Mammary epithelial cell (primary cell): ENCODE data around the gene APLF.

Experiments used
- EZH2 ChIP-seq: IDR thresholded peaks from 2 replicates; pipeline ENCODE4 v1.6.1; 2012; ENCODE audit warnings: low read length, inconsistent platforms, borderline replicate concordance
- TF ChIP-seq, protein P1 (sequence below), 2 donors: IDR thresholded peaks in 1 of 2; conservative IDR thresholded peaks in 1 of 2; 2 replicates each; pipeline ENCODE4 v1.5.1; 2011 to 2012; ENCODE audit warnings: inconsistent platforms in 2 of 2, low read length in 2 of 2, mild to moderate bottlenecking in 2 of 2, control low read depth in 1 of 2, low read depth in 1 of 2; ENCODE audit not compliant: insufficient read depth in 1 of 2; ENCODE audit errors: extremely low read depth in 1 of 2

- TF ChIP-seq, protein P1, sequence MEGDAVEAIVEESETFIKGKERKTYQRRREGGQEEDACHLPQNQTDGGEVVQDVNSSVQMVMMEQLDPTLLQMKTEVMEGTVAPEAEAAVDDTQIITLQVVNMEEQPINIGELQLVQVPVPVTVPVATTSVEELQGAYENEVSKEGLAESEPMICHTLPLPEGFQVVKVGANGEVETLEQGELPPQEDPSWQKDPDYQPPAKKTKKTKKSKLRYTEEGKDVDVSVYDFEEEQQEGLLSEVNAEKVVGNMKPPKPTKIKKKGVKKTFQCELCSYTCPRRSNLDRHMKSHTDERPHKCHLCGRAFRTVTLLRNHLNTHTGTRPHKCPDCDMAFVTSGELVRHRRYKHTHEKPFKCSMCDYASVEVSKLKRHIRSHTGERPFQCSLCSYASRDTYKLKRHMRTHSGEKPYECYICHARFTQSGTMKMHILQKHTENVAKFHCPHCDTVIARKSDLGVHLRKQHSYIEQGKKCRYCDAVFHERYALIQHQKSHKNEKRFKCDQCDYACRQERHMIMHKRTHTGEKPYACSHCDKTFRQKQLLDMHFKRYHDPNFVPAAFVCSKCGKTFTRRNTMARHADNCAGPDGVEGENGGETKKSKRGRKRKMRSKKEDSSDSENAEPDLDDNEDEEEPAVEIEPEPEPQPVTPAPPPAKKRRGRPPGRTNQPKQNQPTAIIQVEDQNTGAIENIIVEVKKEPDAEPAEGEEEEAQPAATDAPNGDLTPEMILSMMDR (conservative IDR thresholded peaks at IDR 0.05 in 1 of 2, IDR thresholded peaks at IDR 0.05 in 1 of 2; ENCODE audit: extremely low read depth in 1 of 2, insufficient read depth in 1 of 2, low read depth in 1 of 2, low read length in 2 of 2): no peak
- no peak for TF ChIP-seq EZH2
Observed at GRCh38 chr2:68464651-68465050, 2.7 kb upstream of the APLF start.
